B cell (primary cell): ENCODE results near the gene DAW1. TPM values are rescaled to one million over a fixed set of nuclear protein-coding genes. Genes with fewer than 3 reads are reported as not detected.

Experiments
- ATAC-seq: fragments of 200-7000 bp; cut with Tn5 transposase; one replicate; pipeline ENCODE4 v1.10.0; 2021; ENCODE audit warnings: low read depth, mild to moderate bottlenecking, moderate number of reproducible peaks, moderate library complexity
- CTCF ChIA-PET: fragments of 350-600 bp; sonication (Branson Sonifier 250); formaldehyde crosslinking; loops from one replicate; lab custom pipeline; 2021; ENCODE audit warnings: antibody characterized with exemption, inconsistent platforms; lab: Charles Lee
- POLR2A ChIA-PET: fragments of 350-600 bp; sonication (Branson Sonifier 250); formaldehyde crosslinking; loops from one replicate; lab custom pipeline; 2021; ENCODE audit warnings: antibody characterized with exemption; lab: Charles Lee
- DNase-seq: peaks from one replicate; pipeline ENCODE4 v3.0.0; 2013
- H2AFZ ChIP-seq: 2 replicates; pipeline ENCODE4 v1.6.1; 2012; ENCODE audit warnings: mild to moderate bottlenecking, low read depth, low read length; ENCODE audit not compliant: insufficient read depth, poor library complexity, severe bottlenecking
- H3K27ac ChIP-seq, 2 donors: 1 replicate in 1 of 2; 2 replicates in 1 of 2; pipeline ENCODE4 v1.5.1; 2012 to 2013; ENCODE audit warnings: low read length in 2 of 2, mild to moderate bottlenecking in 2 of 2, moderate library complexity in 1 of 2
- H3K27me3 ChIP-seq, 4 experiments: fragments of 200-600 bp in 1 of 4; sonication (generic) in 1 of 4; replicated peaks in 1 of 4; 1 replicate in 2 of 4; 2 replicates in 2 of 4; pipeline versions ENCODE4 v1.6.1 to v1.7.0; 2013 to 2016; ENCODE audit warnings: low read length in 3 of 4, mild to moderate bottlenecking in 2 of 4, mixed read lengths in 1 of 4, moderate library complexity in 1 of 4; ENCODE audit not compliant: insufficient read depth in 4 of 4, control insufficient read depth in 3 of 4; ENCODE audit errors: control extremely low read depth in 1 of 4
- H3K36me3 ChIP-seq, 2 experiments: replicated peaks in 1 of 2; 1 replicate in 1 of 2; 2 replicates in 1 of 2; pipeline versions ENCODE4 v1.6.1 to v1.7.1; 2013; ENCODE audit warnings: low read length in 1 of 2; ENCODE audit not compliant: insufficient read depth in 2 of 2, control insufficient read depth in 1 of 2; ENCODE audit errors: control extremely low read depth in 1 of 2, extremely low read depth in 1 of 2
- H3K4me1 ChIP-seq, 2 donors: fragments of 200-600 bp in 1 of 2; sonication (generic) in 1 of 2; 1 replicate in 1 of 2; 2 replicates in 1 of 2; pipeline versions ENCODE4 v1.5.1 to v1.6.1; 2013 to 2017; ENCODE audit warnings: low read length in 2 of 2; ENCODE audit not compliant: control insufficient read depth in 2 of 2, insufficient read depth in 2 of 2
- H3K4me2 ChIP-seq: replicated peaks from 2 replicates; pipeline ENCODE3; 2012; ENCODE audit warnings: mild to moderate bottlenecking, low read depth, low read length; ENCODE audit not compliant: poor library complexity, severe bottlenecking
- H3K4me3 ChIP-seq, 5 experiments: fragments of 200-600 bp in 1 of 5; sonication (generic) in 1 of 5; 1 replicate in 3 of 5; 2 replicates in 2 of 5; pipeline versions ENCODE4 v1.5.1 to v1.7.0; 2011 to 2016; ENCODE audit warnings: low read length in 4 of 5, mild to moderate bottlenecking in 4 of 5, low read depth in 2 of 5, control low read depth in 1 of 5, moderate library complexity in 1 of 5; ENCODE audit not compliant: insufficient read depth in 1 of 5; ENCODE audit errors: control extremely low read depth in 1 of 5, extremely low read depth in 1 of 5
- H3K79me2 ChIP-seq: fragments of 200-600 bp; sonication (generic); one replicate; pipeline ENCODE4 v1.6.0; 2016; ENCODE audit warnings: low read length; ENCODE audit not compliant: control insufficient read depth, insufficient read depth
- H3K9ac ChIP-seq: fragments of 200-600 bp; sonication (generic); 2 replicates; pipeline ENCODE4 v1.6.1; 2017; ENCODE audit warnings: mild to moderate bottlenecking, low read length, moderate library complexity
- H3K9me3 ChIP-seq, 3 donors: one replicate each; pipeline versions ENCODE4 v1.6.1 to v1.7.1; 2013; ENCODE audit warnings: low read length in 2 of 3; ENCODE audit not compliant: control insufficient read depth in 2 of 3, insufficient read depth in 1 of 3; ENCODE audit errors: control extremely low read depth in 1 of 3
- H4K20me1 ChIP-seq: 2 replicates; pipeline ENCODE4 v1.6.0; 2012; ENCODE audit warnings: mild to moderate bottlenecking, low read length; ENCODE audit not compliant: insufficient read depth, control insufficient read depth, poor library complexity, severe bottlenecking
- H3K27ac Mint-ChIP-seq: one replicate; pipeline ENCODE4 v1.8.0; 2021; ENCODE audit warnings: mixed read lengths
- H3K27me3 Mint-ChIP-seq: one replicate; pipeline ENCODE4 v1.8.0; 2021; ENCODE audit warnings: mixed read lengths
- H3K4me1 Mint-ChIP-seq: one replicate; pipeline ENCODE4 v1.8.0; 2021; ENCODE audit warnings: mixed read lengths
- H3K4me3 Mint-ChIP-seq: one replicate; pipeline ENCODE4 v1.8.0; 2021; ENCODE audit warnings: mixed read lengths
- H3K9me3 Mint-ChIP-seq: one replicate; pipeline ENCODE4 v1.8.0; 2022; ENCODE audit warnings: mixed read lengths; ENCODE audit not compliant: insufficient read depth
- EZH2 ChIP-seq: IDR thresholded peaks from 2 replicates; pipeline ENCODE4 v1.6.1; 2012; ENCODE audit warnings: borderline replicate concordance, low read depth, mild to moderate bottlenecking, moderate library complexity, low read length; ENCODE audit not compliant: insufficient read depth, poor library complexity, severe bottlenecking
- WGBS: methylation state at CpG from one replicate; pipeline ENCODE4 v1.1.5; 2013; ENCODE audit warnings: missing lambda C conversion rate; ENCODE audit not compliant: insufficient coverage; 5-methylcytosine and 5-hydroxymethylcytosine counted together
- intact Hi-C: fragments of 100-400 bp; cut with micrococcal nuclease; formaldehyde crosslinking; loops from one replicate; pipeline ENCODE4 v1.10.0; 2022
- polyA plus RNA-seq: library from polyadenylated mRNA; depleted of rRNA; stranded (reverse); fragments of >200 nt; gene quantifications from 2 replicates; pipeline ENCODE4 v1.2.3, GENCODE V29; 2012
- total RNA-seq, 2 donors: library from RNA; stranded (reverse); fragments of 120-200 nt in 1 of 2; gene quantifications; 1 replicate in 1 of 2; 2 replicates in 1 of 2; pipeline versions ENCODE4 v1.2.3 to v1.2.4, GENCODE V29; 2013 to 2022
- TF ChIP-seq, protein P1 (sequence below): fragments of 200-600 bp; IDR thresholded peaks from one replicate; pipeline ENCODE4 v1.8.0; 2022; ENCODE audit warnings: antibody characterized with exemption, mild to moderate bottlenecking

DAW1 gene
- total and polyA plus RNA-seq, 2 donors (not counting 1 experiment from before 2014, with no cell fraction given), result not detected

DNA sequence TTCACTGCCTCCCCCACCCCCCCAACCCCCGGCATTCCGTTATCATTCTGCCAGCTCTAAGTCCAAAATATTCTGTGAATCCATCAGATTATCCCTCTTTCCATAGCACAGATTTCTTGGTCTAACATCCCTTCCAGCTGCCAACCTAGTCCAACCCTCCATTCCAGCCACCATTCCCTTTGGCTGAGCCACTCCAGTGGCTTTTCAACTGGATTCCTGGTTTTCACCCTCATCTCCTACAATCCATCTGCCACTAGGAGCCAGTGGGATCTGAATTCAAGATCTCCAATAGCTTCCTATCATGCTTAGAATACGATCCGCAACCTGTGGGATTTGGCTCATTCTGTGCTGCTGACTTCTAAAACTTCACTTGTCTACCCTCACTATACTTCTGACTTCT is 1.2 kb downstream of the DAW1 start:
- ChIA-PET CTCF (interaction anchor here (1.8 kb wide), 1 partner anchor 10 kb away, joined by 6 read pairs; no protein-coding TSS in a partner anchor), POLR2A (no interaction called here)
- Histone ChIP-seq H3K9me3 (no peaks in the 10 kb centered on the region), H3K27me3 (peaks cover 0 to 24% (median 12%) of the 10 kb centered on the region in 4 experiments), H3K36me3 (no peaks in the 10 kb centered on the region), H4K20me1 (no peaks in the 10 kb centered on the region), H3K79me2 (no peaks in the 10 kb centered on the region), H3K4me1 (peaks cover 0 to 8% of the 10 kb centered on the region in 2 donors), H3K9ac (no peak overlapping the region), H3K4me3 (no peak overlapping the region), H2AFZ (no peak overlapping the region), H3K27ac (no peak overlapping the region), H3K4me2 (no peak overlapping the region)
- DNase-seq (no peak), ATAC-seq (no peak)
- WGBS, result 100% methylated on average over 2 of the region's 4 CpGs
- no peaks in the 10 kb centered on the region for H3K4me1 Mint-ChIP-seq
- intact Hi-C loops, result no loop called here
- peaks cover 44% of the 10 kb centered on the region for H3K27me3 Mint-ChIP-seq
- H3K9me3 Mint-ChIP-seq, result no peaks in the 10 kb centered on the region
- H3K27ac Mint-ChIP-seq, result no peak overlapping the region
- TF ChIP-seq, protein P1, sequence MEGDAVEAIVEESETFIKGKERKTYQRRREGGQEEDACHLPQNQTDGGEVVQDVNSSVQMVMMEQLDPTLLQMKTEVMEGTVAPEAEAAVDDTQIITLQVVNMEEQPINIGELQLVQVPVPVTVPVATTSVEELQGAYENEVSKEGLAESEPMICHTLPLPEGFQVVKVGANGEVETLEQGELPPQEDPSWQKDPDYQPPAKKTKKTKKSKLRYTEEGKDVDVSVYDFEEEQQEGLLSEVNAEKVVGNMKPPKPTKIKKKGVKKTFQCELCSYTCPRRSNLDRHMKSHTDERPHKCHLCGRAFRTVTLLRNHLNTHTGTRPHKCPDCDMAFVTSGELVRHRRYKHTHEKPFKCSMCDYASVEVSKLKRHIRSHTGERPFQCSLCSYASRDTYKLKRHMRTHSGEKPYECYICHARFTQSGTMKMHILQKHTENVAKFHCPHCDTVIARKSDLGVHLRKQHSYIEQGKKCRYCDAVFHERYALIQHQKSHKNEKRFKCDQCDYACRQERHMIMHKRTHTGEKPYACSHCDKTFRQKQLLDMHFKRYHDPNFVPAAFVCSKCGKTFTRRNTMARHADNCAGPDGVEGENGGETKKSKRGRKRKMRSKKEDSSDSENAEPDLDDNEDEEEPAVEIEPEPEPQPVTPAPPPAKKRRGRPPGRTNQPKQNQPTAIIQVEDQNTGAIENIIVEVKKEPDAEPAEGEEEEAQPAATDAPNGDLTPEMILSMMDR, result no peak
- TF ChIP-seq EZH2, result no peak
- H3K4me3 Mint-ChIP-seq, result no peak overlapping the region

DNA sequence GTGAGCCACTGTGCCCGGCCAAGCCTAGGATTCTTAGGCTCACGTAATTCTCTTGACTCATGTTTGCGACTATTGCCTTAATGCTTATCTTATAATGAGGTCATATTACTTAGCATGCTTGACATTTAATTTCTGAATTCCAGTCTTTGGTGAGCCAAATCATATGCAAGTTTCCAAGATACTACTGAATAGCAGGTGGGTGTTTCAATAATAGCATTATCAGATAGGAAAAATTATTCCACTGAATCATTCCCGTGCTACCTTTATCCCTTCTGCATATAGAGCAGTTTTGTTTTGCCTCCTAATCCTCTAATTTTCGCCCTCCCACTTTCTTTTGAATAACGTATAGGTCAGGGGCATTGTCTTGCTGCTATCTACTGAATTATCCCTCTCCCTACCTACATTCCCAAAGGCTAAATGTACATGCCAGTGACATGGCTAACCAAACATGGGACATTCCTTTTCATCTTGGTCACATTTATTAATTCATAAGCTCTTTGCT is 4.9 kb downstream of the DAW1 start:
- peaks cover 0 to 13% (median 8%) of the 10 kb centered on the region in 4 experiments for H3K27me3 ChIP-seq
- Mint-ChIP-seq H3K9me3 (no peaks in the 10 kb centered on the region), H3K27ac (no peak overlapping the region), H3K4me3 (no peak overlapping the region), H3K4me1 (no peaks in the 10 kb centered on the region), H3K27me3 (peaks cover 30% of the 10 kb centered on the region)
- H3K36me3 ChIP-seq, result no peaks in the 10 kb centered on the region
- intact Hi-C loops, result no loop called here
- peaks cover 0 to 4% of the 10 kb centered on the region in 2 donors for H3K4me1 ChIP-seq
- H2AFZ ChIP-seq, result no peak overlapping the region
- CTCF ChIA-PET, result interaction anchor here (1.6 kb wide), 1 partner anchor 11 kb away, joined by 4 read pairs; no protein-coding TSS in a partner anchor
- H3K4me2 ChIP-seq, result no peak overlapping the region
- no peaks in the 10 kb centered on the region for H4K20me1 ChIP-seq
- no peak overlapping the region for H3K27ac ChIP-seq
- ATAC-seq (no peak), DNase-seq (no peak)
- WGBS, result 61% methylated on average over 2 of the region's 6 CpGs
- POLR2A ChIA-PET, result no interaction called here
- no peaks in the 10 kb centered on the region for H3K79me2 ChIP-seq
- no peak overlapping the region for H3K9ac ChIP-seq
- no peaks in the 10 kb centered on the region for H3K9me3 ChIP-seq
- TF ChIP-seq, protein P1, result no peak
- TF ChIP-seq EZH2, result no peak
- no peak overlapping the region for H3K4me3 ChIP-seq
